Endometrial microvascular endothelial cells (primary cell): ENCODE measurements around the gene PHACTR3. TPM values are rescaled to one million over a fixed set of nuclear protein-coding genes. Genes with fewer than 3 reads are reported as not detected.

Experiments
- in situ Hi-C: cut with HindIII; loops from 2 replicates; pipeline ENCODE4 v1.10.0; 2017; ENCODE audit warnings: low sequenced_read_pairs, low pct_unique_long_range_greater_than_20kb; ENCODE audit errors: inconsistent ontology term
- total RNA-seq: library from RNA; depleted of rRNA; stranded (reverse); fragments of >200 nt; gene quantifications from one replicate; pipeline ENCODE4 v1.2.3, GENCODE V29; 2015; ENCODE audit errors: inconsistent ontology term

The PHACTR3 gene
- total RNA-seq, 1 donor from 2014 or later: not detected

DNA sequence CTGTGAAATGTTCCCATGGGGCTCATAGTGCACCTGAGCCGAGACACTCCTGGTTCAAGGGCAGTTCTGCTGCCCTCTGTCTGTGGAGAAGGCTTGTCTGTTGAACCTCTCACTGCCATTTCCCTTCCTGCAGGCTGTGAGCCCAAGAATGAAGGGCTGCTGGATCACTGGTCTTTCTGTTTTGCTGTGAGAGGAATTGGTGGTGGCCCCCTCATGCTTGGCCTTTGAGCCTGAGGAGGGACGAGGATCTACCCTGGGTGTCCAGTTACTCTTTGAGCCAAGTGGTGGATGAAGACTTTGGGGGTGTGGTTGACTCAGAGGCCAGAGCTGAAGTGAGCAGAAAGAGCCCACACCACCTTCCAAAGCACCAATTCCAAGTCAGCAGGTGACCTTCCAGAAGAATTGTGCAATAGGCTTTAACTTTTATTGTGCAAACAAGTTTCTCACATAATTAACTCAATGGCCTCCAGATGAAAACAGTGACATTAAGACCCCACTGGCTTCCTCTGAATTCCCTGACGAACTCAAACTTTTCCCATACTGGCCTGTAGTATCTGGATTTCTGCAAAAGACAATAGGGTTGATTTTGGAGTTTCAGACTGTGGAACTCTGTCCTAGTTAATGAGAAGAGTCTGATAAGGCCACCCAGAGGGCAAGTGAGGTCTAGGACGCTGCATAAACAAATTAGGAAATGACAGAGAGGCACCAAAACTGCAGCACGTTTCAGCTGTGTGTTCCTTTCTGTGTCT is 101.5 kb downstream of the PHACTR3 start:
- in situ Hi-C loops: no loop called here

DNA sequence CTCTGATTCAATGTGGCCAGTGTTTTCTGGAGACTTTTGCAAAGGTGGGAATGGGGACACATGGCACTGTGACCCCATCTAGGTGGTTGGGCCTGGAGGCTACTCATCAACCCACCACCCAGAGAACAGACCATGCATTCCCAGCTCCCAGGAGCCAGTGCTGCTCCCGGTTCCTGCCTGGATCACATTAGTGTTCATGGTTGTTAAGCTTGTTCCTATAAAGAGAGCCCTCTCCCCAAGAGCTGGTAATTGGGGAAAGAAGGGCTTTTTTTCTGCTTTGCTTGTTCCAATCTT is 102.0 kb downstream of the PHACTR3 start:
- in situ Hi-C loops: no loop called here

DNA sequence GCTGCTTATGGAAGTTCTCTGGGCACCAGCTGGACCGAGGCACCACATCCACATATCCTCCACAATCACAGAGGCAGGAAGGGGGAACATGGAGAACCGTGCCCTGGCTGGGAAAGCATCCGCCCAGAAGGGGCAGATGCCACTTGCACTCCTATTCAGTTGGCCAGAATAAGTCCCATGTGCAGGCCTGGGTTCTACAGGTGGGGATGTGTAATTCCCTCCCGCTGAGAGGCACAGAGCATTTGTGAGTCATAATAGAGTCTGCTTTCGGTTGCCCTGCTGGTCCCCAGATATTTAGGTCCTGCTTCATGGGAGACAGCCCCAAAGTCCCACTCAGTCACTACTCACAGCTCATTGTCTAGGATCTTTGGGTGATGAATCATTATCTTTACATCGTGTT is 104.0 kb downstream of the PHACTR3 start:
- in situ Hi-C loops: no loop called here

DNA sequence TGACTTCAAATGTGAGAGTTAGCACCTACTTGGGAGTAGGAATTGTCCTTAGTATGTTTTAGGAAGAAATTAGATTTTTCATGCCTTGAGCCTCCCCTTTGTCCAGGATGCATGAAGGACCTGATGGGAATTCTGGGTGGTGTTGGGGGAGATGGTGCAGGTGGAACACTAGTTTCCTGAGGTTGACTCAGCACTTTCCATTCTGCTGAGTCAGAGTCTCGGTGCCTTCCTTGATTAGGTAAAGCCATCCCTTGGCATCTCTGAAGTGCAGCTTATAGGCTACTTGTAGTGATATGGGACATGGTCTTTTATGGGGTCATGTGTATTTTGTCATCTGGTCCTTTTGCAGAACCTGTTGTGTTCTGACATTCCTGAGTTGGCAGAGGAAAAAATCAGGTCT is 105.3 kb downstream of the PHACTR3 start:
- in situ Hi-C loops: no loop called here

DNA sequence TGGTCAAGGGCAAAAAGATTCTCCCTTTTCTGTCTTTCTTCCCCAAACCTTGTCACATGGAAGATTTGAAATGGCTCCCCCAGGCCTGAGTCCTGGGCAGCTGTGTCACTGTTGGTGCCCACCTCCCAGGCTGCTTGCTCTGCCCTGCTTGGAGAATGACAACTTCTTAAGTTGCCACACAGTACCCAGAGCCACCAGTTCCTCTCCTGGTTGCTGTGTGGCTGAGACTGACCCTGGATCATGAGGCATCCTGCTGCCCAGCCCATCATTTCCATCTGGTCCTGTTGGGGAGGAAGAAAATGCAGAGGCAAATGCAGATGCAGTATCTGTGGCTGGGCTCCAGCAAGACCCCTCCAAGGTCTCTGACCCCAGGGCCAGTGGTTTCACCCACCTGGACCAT is 113.7 kb downstream of the PHACTR3 start:
- in situ Hi-C loops: no loop called here

DNA sequence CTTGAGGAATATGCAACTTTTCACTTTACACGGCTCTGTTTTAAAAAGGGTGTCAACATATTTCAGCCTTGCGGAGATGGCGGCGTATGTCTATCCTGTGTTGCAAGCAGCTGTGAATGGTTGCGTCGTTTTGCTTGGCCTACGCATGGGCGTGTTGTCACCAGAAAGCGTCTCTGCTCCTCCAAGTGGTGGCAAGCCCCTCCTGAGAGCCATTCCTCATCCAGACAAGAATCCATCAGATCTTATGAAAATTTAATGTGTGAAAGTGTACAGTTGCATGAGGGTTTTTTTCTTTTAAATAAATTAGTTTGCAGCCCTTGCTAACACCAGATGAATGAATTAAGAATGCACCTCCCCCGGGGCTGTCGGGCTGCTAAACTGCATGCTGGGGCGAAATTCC is 114.4 kb downstream of the PHACTR3 start:
- in situ Hi-C loops: no loop called here

DNA sequence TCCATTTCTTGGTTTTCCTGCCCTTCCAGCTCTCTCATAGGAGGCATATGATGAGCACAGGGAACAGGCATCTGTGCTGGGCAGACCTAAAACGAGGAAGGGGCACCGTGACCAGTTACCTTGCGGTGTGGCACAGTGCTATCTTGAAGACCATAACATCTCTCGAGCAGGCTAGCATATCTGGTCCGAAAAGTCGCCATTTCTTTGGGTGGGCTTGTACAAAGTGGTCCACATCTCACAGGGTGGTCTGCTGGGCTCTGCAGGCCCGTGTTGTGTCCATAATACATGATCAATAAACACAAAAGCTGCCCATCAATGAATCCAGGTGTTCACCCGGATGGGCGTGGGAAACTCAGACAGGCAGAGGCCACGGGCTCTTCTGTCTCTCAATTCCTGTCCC is 115.7 kb downstream of the PHACTR3 start:
- in situ Hi-C loops: no loop called here

DNA sequence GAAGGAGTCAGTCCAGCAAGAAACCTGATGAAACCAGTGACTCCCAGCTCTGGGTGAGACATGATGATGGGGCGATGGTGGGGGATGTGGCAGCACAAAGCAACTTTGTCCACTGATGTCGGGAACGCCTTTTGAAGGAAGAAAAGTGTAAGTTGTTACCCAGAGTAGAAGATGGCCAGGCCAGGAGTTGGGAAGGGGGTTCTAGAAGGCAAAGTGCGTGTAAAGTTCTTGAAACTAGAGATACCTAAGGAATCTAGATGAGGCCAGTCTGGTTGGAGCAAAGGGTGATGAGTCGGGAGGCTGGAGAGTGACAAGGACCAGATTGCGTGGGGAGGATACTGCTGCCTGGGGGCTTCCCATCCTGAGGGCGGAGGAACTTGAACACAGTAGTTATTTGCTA is 117.0 kb downstream of the PHACTR3 start:
- in situ Hi-C loops: no loop called here

DNA sequence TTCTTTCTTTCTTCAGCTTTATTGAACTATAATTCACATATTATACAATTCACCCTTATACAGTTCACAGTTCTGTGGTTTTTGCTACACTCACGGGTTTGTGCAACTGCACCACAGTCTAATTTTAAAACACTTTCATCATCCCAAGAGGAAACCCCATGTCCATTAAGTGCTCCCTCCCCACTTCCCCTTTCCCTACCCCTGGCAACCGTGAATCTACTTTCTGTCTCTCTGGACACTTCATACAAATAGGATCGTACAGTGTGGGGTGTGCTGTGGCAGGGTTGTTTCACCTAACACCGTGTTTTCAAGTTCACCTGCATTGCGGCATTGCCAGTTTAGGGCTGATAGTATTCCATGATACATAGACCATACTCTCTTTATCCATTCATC is 118.8 kb downstream of the PHACTR3 start:
- in situ Hi-C loops: no loop called here

DNA sequence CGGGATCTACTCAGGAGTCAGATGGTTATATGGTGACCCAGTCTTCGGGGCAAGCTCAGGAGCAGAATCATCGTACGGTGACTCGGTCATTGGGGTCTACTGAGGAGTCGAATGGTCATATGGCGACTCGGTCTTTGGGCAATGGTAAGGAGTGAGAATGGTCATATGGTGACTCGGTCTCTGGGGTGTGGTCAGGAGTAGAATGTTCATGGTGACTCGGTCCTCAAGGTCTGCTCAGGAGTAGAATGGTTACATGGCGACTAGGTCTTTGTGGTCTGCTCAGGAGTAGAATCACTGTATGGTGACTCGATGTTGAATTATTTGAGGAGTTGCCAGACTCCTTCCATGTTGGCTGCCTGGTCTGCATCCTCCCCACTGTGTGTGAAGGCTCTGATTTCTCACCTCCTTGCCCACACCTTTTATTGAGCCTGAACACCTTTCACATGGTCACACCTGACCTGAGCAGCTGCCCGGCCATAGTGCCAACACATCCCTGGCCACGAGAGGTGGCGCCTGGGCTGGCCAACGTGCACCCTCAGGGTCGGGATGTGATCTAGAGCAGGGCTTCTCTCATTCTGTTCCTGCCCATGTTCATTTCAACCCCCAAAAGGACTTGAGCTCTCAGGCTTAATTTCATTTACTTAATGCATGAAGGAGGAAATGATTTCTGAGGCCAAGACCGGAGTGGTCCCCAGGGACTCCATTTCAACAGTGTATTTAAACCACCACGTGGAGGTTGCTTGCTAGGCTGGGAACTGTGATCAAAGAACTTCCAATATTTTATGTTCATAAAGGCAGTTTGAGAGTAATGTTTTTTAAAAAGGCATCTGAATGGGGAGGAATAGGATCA is 119.5 kb downstream of the PHACTR3 start:
- in situ Hi-C loops: no loop called here

DNA sequence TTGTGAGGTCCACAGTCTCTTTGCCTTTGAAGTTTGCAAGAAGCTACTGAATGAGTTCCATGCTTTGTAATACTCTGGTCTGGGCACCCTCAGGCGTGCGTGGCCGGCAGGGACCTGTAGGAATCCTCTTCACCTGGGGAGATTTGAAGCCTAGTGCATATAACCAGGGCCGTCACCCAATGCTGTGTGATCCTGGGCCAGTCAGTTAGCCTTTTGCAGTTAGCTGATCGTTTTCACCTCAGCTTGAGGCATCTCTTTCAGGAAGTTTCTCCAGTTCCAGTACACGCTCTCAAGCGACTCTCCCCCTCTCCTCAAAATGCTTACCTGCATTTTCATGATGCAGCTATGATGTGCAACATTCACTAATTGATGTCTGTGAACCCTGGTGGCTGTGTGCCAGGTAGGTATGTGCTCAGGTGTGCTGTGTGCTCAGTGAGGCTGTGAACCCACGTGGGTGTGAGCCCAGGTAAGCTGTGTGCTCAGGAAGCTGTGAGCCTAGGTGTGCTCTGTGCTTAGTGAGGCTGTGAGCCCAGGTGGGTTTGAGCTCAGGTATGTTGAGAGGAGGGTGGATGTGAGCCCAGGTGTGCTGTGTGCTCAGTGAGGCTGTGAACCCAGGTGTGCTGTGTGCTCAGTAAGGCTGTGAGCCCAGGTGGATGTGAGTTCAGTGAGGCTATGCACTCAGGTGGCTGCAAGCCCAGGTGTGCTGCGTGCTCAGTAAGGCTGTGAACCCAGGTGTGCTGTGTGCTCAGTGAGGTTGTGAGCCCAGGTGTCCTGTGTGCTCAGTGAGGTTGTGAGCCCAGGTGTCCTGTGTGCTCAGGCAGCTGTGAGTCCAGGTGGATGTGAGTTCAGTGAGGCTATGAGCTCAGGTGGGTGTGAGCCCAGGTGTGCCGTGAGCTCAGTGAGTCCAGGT is 120.4 kb downstream of the PHACTR3 start:
- in situ Hi-C loops: no loop called here

DNA sequence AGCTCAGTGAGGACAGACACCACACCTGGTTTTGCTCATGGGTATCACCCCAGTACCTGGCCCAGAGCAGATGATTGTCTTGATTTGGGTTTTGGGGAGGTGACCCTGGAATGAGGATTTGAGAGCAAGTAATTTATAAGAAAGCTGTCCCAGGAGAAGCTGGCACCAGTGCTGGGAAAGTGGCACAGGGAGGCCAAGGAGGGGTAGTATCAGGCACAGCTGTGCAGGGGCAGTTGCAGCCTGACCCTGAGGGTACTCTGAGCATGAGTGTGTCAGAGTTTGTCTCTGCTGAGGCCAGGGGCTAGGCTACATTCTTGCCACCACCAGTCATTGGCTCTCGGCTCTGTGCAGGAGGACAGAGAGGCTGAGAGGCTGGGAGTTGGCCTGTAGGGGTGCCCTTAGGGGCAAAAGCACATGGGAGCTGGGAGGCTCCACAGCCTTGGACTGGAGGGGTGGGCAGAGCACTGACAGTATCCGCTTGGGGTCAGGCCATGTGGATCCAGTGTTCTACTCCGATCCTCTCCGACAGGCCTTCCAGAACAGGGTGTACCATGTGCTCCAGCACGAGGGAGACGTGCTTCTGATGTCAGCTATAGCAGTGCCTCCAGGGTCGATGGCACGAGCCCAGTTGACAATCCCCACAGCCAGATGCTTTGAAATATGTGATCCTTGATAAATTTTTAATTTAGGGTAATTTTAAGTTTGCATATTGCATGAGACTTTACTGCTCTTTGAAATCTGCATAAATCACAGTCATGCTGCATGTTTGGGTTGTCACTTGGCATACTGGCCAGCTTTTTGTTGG is 121.3 kb downstream of the PHACTR3 start:
- in situ Hi-C loops: no loop called here

DNA sequence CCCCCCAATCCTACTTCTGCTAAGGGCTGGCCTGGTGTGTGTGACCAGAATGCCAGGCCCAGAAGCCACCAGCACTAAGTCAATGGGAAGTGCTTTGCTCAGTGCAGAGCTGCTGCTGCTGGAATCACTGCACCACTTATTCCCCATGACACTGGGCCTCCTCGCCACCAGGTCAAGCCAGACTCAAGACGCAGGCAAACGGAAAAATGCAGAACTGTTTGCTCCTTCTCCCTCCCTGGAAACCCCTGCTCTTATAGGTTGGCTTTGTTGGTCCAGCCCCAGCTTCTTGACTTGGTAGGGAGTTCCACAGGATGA is 121.9 kb downstream of the PHACTR3 start:
- in situ Hi-C loops: no loop called here

DNA sequence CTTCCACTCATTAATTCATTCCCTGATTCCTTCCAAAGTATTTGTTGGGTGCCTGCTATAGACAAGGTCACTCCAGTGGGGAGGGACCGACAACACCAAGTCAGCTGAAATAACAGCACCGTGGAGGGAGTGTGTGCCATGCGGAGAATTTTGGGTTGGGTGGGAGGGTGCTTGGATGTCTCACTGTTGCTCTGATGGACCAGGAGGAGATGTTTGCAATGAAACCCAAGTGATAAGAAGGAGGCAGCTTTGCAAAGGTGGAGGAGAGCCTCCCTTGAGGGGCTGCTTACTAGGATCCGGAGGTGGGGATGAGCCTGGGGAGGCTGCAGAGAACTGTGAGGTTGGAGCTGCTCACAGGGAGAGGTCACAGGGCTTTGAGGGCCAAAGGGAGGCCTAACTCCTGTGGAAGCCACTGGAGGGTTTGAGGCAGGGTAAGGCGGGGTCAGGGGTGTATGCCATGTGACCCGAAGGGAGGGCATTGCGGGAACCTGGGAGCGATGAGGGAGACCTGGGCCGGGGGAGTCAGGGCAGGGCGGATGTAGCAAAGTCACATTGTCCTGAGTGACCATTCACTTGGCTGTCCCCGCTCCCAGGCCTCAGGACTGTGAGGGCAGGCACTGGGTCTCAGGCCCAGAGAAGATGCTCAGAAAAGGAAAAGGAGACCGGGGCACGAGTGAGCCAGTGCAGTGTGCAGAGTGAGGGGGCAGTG is 124.5 kb downstream of the PHACTR3 start:
- in situ Hi-C loops: no loop called here

DNA sequence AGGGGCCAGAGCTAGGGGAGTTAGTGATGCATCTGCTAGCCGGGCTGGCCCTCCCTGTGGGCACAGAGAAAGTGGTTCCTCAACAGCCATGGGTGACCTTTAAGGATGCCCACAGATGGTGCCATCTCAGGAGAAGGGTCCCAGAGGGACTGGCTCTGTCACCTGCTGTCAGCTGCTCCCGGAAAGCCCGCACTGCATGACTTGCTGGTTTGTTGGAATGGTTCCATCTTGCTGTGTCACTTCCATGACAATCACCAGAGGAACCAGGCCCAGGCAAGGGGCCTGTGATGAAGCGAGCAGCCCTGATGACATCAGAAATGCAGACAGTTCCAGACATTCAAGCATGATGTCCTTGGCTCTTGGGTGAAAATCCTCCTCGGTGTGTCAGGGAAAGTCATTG is 125.2 kb downstream of the PHACTR3 start:
- in situ Hi-C loops: no loop called here

DNA sequence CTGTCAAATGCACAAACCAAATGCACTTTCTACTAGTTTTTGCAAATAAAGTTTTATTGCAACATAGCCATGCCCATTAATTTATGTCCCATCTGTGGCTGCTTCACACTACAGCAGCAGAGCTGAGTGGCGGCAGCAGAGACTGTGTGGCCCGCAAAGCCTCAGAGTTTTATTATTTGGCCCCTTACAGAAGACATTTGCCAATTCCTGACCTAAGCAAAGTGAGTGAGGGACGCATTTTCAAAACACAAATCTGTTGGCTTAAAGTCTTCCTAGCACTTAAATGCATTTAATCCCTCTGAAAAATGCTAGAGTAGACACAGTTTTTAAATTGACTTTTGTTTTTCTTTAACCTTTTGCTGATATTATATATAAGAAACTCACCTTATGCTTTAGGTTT is 126.4 kb downstream of the PHACTR3 start:
- in situ Hi-C loops: no loop called here

DNA sequence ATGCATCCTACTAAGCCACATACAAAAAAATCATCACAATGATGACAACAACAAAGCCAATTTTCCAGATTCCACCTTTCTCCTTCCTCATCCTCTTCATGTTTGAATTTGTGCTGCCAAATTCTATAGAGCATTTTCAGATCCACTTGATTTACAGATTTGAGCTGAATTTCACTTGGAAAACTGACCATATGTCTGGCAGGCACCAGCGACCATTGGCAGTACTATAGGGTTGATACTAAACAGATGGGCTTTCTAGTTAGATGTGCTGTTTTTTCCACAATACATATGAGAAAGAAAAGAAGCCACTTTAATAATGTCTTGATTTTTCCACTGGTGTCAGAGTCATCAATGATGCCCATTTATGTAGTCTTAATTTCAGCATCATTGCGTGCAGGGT is 127.0 kb downstream of the PHACTR3 start:
- in situ Hi-C loops: no loop called here

DNA sequence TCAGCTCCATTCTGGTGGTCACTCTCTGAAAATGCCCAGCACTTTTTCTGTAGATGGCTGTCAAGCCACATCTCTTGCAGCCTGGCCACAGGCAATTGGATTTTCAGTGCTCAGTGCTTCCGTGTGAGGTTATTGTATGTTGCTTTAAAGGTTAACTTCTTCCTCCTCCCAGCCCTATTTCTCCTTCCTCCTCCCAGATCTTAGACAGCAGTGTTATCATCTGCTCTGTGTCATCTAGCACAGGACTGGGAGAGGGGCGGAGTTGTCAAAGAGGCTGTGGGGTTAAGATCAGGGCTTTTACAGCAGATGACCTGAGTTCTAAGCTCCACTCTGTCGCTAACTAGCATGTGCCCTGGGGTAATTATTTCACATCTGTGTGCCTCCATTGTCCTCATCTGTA is 129.0 kb downstream of the PHACTR3 start:
- in situ Hi-C loops: no loop called here
